OCI-LY3 (cell line): ENCODE data around the gene BCKDK.

Experiments
- H2AFZ ChIP-seq: fragments of 200-600, 300-600 bp; shearing (Covaris generic); 2 replicates; pipeline ENCODE4 v1.6.0; 2014; ENCODE audit warnings: antibody characterized with exemption, low read depth, low read length
- H3K27ac ChIP-seq: fragments of 200-600, 300-600 bp; sonication (generic); 2 replicates; pipeline ENCODE4 v1.5.1; 2014; ENCODE audit warnings: mild to moderate bottlenecking, low read length, moderate library complexity, mixed read lengths
- H3K27me3 ChIP-seq: fragments of 200-600, 300-600 bp; sonication (generic); 2 replicates; pipeline ENCODE4 v1.6.1; 2014; ENCODE audit warnings: low read depth, low read length, mixed read lengths
- H3K36me3 ChIP-seq: fragments of 200-600, 300-600 bp; sonication (generic); replicated peaks from 2 replicates; pipeline ENCODE3; 2014; ENCODE audit warnings: low read depth, low read length, mixed read lengths
- H3K4me1 ChIP-seq: fragments of 300-600, 200-600 bp; sonication (generic); 2 replicates; pipeline ENCODE4 v1.6.1; 2014; ENCODE audit warnings: low read length, mixed read lengths
- H3K4me2 ChIP-seq: fragments of 200-600, 300-600 bp; sonication (generic); 2 replicates; pipeline ENCODE4 v1.6.1; 2014; ENCODE audit warnings: low read length, mixed read lengths
- H3K4me3 ChIP-seq: fragments of 300-600, 200-600 bp; sonication (generic); 2 replicates; pipeline ENCODE4 v1.5.1; 2014; ENCODE audit warnings: antibody characterized with exemption, mild to moderate bottlenecking, low read length, moderate library complexity
- H3K79me2 ChIP-seq: fragments of 300-600, 200-600 bp; shearing (Covaris generic); 2 replicates; pipeline ENCODE4 v1.6.1; 2014; ENCODE audit warnings: mild to moderate bottlenecking, low read length, mixed read lengths
- H3K9ac ChIP-seq: fragments of 300-600, 200-600 bp; shearing (Covaris generic); 2 replicates; pipeline ENCODE4 v1.6.0; 2014; ENCODE audit warnings: mild to moderate bottlenecking, low read length, moderate library complexity
- H3K9me3 ChIP-seq: fragments of 200-600, 300-600 bp; shearing (Covaris generic); 2 replicates; pipeline ENCODE4 v1.6.1; 2014; ENCODE audit warnings: low read length, mixed read lengths; ENCODE audit not compliant: insufficient read depth
- H4K20me1 ChIP-seq: fragments of 200-600, 300-600 bp; sonication (generic); 2 replicates; pipeline ENCODE4 v1.6.1; 2016; ENCODE audit warnings: low read length, mixed read lengths; ENCODE audit not compliant: insufficient read depth
- EZH2phosphoT487 ChIP-seq: fragments of 200-600 bp; shearing (Covaris generic); IDR thresholded peaks from 2 replicates; pipeline ENCODE4 v1.6.1; 2018; ENCODE audit warnings: antibody characterized with exemption, mixed run types, low read depth
- TF ChIP-seq, protein P1 (sequence below): fragments of 200-600, 300-600 bp; sonication (generic); IDR thresholded peaks from 2 replicates; pipeline ENCODE4 v1.5.1; 2014; ENCODE audit warnings: antibody characterized with exemption, low read length, low read depth

The BCKDK gene

DNA sequence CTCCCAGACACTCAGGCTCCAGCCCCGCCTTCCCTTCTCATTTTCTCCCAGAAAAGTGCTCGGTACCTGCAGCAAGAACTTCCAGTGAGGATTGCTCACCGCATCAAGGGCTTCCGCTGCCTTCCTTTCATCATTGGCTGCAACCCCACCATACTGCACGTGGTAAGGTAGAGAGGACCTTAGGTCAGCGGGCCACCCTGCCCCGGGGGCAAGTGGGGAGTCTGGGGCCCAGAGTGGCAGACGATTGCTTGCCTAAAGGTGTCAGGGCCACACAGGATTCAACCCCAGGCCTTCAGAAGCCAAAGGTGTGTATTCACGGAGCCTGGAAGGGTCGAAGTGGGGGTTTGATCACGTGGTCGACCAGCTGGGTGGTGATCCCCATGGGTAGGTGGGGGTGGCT lies 1.4 kb downstream of the BCKDK start:
- H3K4me2 ChIP-seq, result no peak overlapping the region
- H3K9ac ChIP-seq, result no peak overlapping the region
- no peaks in the 10 kb centered on the region for H4K20me1 ChIP-seq
- no peak overlapping the region for H3K4me3 ChIP-seq
- no peaks in the 10 kb centered on the region for H3K9me3 ChIP-seq
- no peak overlapping the region for H2AFZ ChIP-seq
- no peak overlapping the region for H3K27ac ChIP-seq
- peaks cover 10% of the 10 kb centered on the region; the same call in 1 of the 2 replicates for H3K79me2 ChIP-seq
- H3K36me3 ChIP-seq, result peaks cover 32% of the 10 kb centered on the region
- no peak for TF ChIP-seq EZH2phosphoT487
- TF ChIP-seq, protein P1, sequence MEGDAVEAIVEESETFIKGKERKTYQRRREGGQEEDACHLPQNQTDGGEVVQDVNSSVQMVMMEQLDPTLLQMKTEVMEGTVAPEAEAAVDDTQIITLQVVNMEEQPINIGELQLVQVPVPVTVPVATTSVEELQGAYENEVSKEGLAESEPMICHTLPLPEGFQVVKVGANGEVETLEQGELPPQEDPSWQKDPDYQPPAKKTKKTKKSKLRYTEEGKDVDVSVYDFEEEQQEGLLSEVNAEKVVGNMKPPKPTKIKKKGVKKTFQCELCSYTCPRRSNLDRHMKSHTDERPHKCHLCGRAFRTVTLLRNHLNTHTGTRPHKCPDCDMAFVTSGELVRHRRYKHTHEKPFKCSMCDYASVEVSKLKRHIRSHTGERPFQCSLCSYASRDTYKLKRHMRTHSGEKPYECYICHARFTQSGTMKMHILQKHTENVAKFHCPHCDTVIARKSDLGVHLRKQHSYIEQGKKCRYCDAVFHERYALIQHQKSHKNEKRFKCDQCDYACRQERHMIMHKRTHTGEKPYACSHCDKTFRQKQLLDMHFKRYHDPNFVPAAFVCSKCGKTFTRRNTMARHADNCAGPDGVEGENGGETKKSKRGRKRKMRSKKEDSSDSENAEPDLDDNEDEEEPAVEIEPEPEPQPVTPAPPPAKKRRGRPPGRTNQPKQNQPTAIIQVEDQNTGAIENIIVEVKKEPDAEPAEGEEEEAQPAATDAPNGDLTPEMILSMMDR, result no peak
- no peaks in the 10 kb centered on the region for H3K27me3 ChIP-seq
- peaks cover 19% of the 10 kb centered on the region for H3K4me1 ChIP-seq

DNA sequence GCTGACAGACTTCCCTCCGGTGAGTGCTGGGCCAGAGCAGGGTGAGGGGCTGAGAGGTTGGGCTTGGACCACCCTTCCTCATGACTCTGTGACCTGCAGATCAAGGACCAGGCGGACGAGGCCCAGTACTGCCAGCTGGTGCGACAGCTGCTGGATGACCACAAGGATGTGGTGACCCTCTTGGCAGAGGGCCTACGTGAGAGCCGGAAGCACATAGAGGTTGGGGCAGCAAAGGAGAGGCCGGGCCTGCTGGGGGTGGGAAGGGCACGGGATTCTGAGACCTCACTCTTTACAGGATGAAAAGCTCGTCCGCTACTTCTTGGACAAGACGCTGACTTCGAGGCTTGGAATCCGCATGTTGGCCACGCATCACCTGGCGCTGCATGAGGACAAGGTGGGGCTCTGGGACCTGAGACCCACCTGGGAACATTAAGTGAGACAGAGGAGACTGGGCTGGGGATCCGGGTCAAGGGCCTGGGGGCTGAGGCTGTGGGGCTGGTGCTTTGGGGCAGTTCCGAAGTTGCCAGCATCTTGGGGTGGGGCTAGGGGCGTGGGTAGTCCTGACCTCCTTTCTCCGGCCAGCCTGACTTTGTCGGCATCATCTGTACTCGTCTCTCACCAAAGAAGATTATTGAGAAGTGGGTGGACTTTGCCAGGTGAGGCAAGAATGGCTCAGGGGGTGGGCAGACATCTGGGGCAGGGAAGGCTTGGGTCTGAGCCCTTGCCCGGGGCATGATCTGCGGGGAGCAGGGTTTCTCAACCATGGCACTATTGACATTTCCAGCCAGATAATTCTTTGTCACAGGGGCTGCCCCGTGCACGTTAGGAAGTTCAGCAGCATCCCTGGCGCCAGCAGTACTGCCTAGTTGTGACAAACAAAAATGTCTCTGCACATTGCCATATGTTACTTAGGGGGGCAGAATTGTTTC lies 2.2 kb downstream of the BCKDK start:
- no peak overlapping the region for H3K9ac ChIP-seq

DNA sequence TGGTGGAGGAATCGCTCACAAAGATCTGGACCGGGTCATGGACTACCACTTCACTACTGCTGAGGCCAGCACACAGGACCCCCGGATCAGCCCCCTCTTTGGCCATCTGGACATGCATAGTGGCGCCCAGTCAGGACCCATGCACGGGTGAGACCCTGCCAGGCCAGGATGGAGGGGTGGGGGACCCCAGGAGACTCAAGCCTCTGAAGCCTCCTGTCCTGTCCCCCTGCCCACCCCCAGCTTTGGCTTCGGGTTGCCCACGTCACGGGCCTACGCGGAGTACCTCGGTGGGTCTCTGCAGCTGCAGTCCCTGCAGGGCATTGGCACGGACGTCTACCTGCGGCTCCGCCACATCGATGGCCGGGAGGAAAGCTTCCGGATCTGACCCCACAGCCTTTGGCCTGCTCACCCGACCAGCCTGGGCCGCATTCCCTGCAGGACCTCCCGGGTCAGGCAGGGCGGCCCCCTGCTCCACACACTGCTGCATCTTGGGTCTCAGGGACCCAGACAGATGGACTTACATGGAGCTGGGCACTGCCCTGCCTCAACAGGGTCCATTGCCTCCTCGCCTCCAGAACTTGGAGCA lies 3.8 kb downstream of the BCKDK start:
- Histone ChIP-seq H3K9me3 (no peaks in the 10 kb centered on the region), H4K20me1 (no peaks in the 10 kb centered on the region), H3K9ac (no peak overlapping the region), H3K79me2 (peaks cover 10% of the 10 kb centered on the region; the same call in 1 of the 2 replicates), H3K4me2 (no peak overlapping the region), H3K27ac (no peak overlapping the region), H3K36me3 (peaks cover 32% of the 10 kb centered on the region), H3K4me3 (no peak overlapping the region), H3K27me3 (no peaks in the 10 kb centered on the region), H3K4me1 (peaks cover 19% of the 10 kb centered on the region), H2AFZ (no peak overlapping the region)
- no peak for TF ChIP-seq EZH2phosphoT487
- TF ChIP-seq, protein P1, result no peak

More for the DNA sequence above, 2.2 kb downstream of the BCKDK start:
- no peaks in the 10 kb centered on the region for H4K20me1 ChIP-seq
- peaks cover 10% of the 10 kb centered on the region; the same call in 1 of the 2 replicates for H3K79me2 ChIP-seq
- H3K27me3 ChIP-seq, result no peaks in the 10 kb centered on the region
- H3K9me3 ChIP-seq, result no peaks in the 10 kb centered on the region
- H3K36me3 ChIP-seq, result peaks cover 32% of the 10 kb centered on the region
- no peak overlapping the region for H3K4me2 ChIP-seq
- no peak overlapping the region for H2AFZ ChIP-seq
- H3K4me3 ChIP-seq, result no peak overlapping the region
- TF ChIP-seq, protein P1, result no peak
- no peak for TF ChIP-seq EZH2phosphoT487
- H3K27ac ChIP-seq, result no peak overlapping the region
- H3K4me1 ChIP-seq, result peaks cover 19% of the 10 kb centered on the region

DNA sequence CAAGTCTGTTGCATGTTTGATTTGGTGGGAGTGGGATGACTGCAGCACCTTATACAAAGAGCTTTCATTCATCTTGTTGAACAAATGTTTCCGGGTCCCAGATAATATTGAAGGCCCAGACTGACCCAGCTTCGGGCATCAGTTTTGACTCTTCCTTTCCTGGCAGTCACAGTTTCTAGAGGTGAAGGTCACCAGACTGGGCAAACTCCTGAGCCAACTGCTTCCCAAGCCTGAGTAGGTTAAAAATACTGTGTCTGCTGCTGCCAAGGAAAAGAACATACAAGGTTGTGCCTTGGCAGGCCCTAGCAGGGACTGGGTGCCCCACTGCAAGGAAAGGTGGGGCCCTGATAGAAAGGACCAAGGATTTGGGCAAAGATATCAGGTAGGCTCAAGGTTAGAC lies 4.5 kb downstream of the BCKDK start:
- Histone ChIP-seq H3K4me1 (peaks cover 14% of the 10 kb centered on the region), H3K27ac (no peak overlapping the region), H3K36me3 (peaks cover 32% of the 10 kb centered on the region), H3K9ac (no peak overlapping the region), H3K4me2 (no peak overlapping the region), H3K4me3 (no peak overlapping the region), H3K27me3 (no peaks in the 10 kb centered on the region), H3K79me2 (peaks cover 10% of the 10 kb centered on the region; the same call in 1 of the 2 replicates), H2AFZ (no peak overlapping the region), H3K9me3 (no peaks in the 10 kb centered on the region), H4K20me1 (no peaks in the 10 kb centered on the region)
- TF ChIP-seq, protein P1, result no peak
- no peak for TF ChIP-seq EZH2phosphoT487
